K562 (cell line): Measurements from ENCODE around the gene SERTAD3. TPM values are rescaled to one million over a fixed set of nuclear protein-coding genes. Genes with fewer than 3 reads are reported as not detected.

Experiments used
- ARID2 ChIP-seq: fragments of 450-650 bp; IDR thresholded peaks from 2 replicates; pipeline ENCODE4 v1.6.1; 2017; ENCODE audit warnings: antibody characterized with exemption, mild to moderate bottlenecking
- CAMTA2 ChIP-seq: fragments of 250-450 bp; sonication (Bioruptor Pico); conservative IDR thresholded peaks from 2 replicates; pipeline ENCODE4 v1.5.1; 2022
- CLOCK ChIP-seq: fragments of 250-450 bp; sonication (Bioruptor Pico); IDR thresholded peaks from 2 replicates; pipeline ENCODE4 v1.4.0; 2020; ENCODE audit warnings: mild to moderate bottlenecking, moderate library complexity, borderline replicate concordance
- HDAC8 ChIP-seq: fragments of 450-650 bp; IDR thresholded peaks from 2 replicates; pipeline ENCODE4 v1.6.1; 2016; ENCODE audit warnings: mild to moderate bottlenecking, missing genetic modification characterization, moderate library complexity, missing compliant biosample characterization
- KDM1A ChIP-seq, 2 experiments: fragments of 450-650 bp; IDR thresholded peaks; 2 replicates each; pipeline ENCODE4 v1.6.1; 2016; ENCODE audit warnings: mild to moderate bottlenecking in 2 of 2
- LEF1 ChIP-seq: fragments of 450-650 bp; IDR thresholded peaks from 2 replicates; pipeline ENCODE4 v1.6.1; 2016; ENCODE audit warnings: mild to moderate bottlenecking
- PCBP2 ChIP-seq: fragments of 200-400 bp; formaldehyde crosslinking; IDR thresholded peaks from 2 replicates; pipeline ENCODE4 v1.6.1; 2018; ENCODE audit warnings: low read length, low read depth, mild to moderate bottlenecking, moderate library complexity; ENCODE audit not compliant: poor library complexity, severe bottlenecking
- POLR2A ChIP-seq: fragments of 450-650 bp; conservative IDR thresholded peaks from 2 replicates; pipeline ENCODE4 v1.6.1; 2016
- TRIM28 ChIP-seq: fragments of 450-650 bp; IDR thresholded peaks from 2 replicates; pipeline ENCODE4 v1.6.1; 2017
- ZC3H11A ChIP-seq: IDR thresholded peaks from 2 replicates; pipeline ENCODE4 v1.6.1; 2012; ENCODE audit warnings: low read depth, low read length, improper control_type of control experiment
- ZC3H8 ChIP-seq: fragments of 450-650 bp; IDR thresholded peaks from 2 replicates; pipeline ENCODE4 v1.6.1; 2017
- ZNF407 ChIP-seq: fragments of 450-650 bp; IDR thresholded peaks from 2 replicates; pipeline ENCODE4 v1.6.1; 2016; ENCODE audit warnings: low read depth
- ZNF655 ChIP-seq: fragments of 250-450 bp; sonication (Bioruptor Pico); IDR thresholded peaks from 2 replicates; pipeline ENCODE4 v1.5.0; 2021
- ZNF717 ChIP-seq: fragments of 250-450 bp; sonication (Bioruptor Pico); IDR thresholded peaks from 2 replicates; pipeline ENCODE4 v1.5.0; 2021
- polyA plus RNA-seq, 8 experiments: library from polyadenylated mRNA; depleted of rRNA in 4 of 8; stranded (reverse) in 5 of 8; unstranded in 3 of 8; fragments of >200 nt; fragmentation: Nextera tagmentation in 2 of 8; fragmentation: Illumina TruSeq in 1 of 8; extraction: Ambion mirVana in 2 of 8; extraction: Trizol in 1 of 8; gene quantifications; 2 replicates each; pipeline versions ENCODE4 v1.2.1 to v1.2.3, GENCODE V29; 2011 to 2014; ENCODE audit warnings: inconsistent platforms in 1 of 8, missing spikeins in 1 of 8
- total RNA-seq, 7 experiments: library from RNA; depleted of rRNA in 6 of 7; stranded (reverse); fragments of >200 nt in 6 of 7; fragmentation: Illumina TruSeq in 2 of 7; extraction: Trizol in 2 of 7; gene quantifications; 2 replicates each; pipeline versions ENCODE4 v1.2.1 to v1.2.3, GENCODE V29; 2011 to 2021; ENCODE audit warnings: low replicate concordance in 1 of 7
- TF ChIP-seq, protein P1 (sequence below), 3 experiments: IDR thresholded peaks in 2 of 3; conservative IDR thresholded peaks in 1 of 3; 2 replicates each; pipeline ENCODE4 v1.5.1; 2011 to 2012; ENCODE audit warnings: low read length in 3 of 3, mild to moderate bottlenecking in 3 of 3, control low read depth in 2 of 3, improper control_type of control experiment in 1 of 3, inconsistent platforms in 1 of 3, low read depth in 1 of 3, mixed read lengths in 1 of 3, moderate library complexity in 1 of 3; ENCODE audit not compliant: insufficient read depth in 2 of 3

The SERTAD3 gene
- total and polyA plus RNA-seq, 9 of the 15 experiments (the other 6 are each of a cell fraction or from before 2014, with no cell fraction given) = 5.4 to 28.9 (median 17.5) TPM

- no peak for TF ChIP-seq CLOCK (CRISPR knock-in tag)
- peak; percentile 79 for TF ChIP-seq POLR2A
- TF ChIP-seq ZC3H11A = no peak
- no peak for TF ChIP-seq ZC3H8
- no peak for TF ChIP-seq KDM1A (IDR thresholded peaks at IDR 0.05)
- no peak for TF ChIP-seq HDAC8 (tag)
- TF ChIP-seq, protein P1, sequence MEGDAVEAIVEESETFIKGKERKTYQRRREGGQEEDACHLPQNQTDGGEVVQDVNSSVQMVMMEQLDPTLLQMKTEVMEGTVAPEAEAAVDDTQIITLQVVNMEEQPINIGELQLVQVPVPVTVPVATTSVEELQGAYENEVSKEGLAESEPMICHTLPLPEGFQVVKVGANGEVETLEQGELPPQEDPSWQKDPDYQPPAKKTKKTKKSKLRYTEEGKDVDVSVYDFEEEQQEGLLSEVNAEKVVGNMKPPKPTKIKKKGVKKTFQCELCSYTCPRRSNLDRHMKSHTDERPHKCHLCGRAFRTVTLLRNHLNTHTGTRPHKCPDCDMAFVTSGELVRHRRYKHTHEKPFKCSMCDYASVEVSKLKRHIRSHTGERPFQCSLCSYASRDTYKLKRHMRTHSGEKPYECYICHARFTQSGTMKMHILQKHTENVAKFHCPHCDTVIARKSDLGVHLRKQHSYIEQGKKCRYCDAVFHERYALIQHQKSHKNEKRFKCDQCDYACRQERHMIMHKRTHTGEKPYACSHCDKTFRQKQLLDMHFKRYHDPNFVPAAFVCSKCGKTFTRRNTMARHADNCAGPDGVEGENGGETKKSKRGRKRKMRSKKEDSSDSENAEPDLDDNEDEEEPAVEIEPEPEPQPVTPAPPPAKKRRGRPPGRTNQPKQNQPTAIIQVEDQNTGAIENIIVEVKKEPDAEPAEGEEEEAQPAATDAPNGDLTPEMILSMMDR (IDR thresholded peaks at IDR 0.05 in 2 of 3, conservative IDR thresholded peaks at IDR 0.05 in 1 of 3; ENCODE audit: insufficient read depth in 2 of 3, low read depth in 1 of 3, low read length in 3 of 3) = no peak
- no peak for TF ChIP-seq ZNF407
- TF ChIP-seq LEF1 = peak; percentile 52; the same call in 1 of the 2 replicates
- no peak for TF ChIP-seq ZNF717 (CRISPR knock-in tag)
- TF ChIP-seq ZNF655 (CRISPR knock-in tag) = no peak
- no peak for TF ChIP-seq ARID2
- no peak for TF ChIP-seq PCBP2
- no peak for TF ChIP-seq CAMTA2 (CRISPR knock-in tag)
- TF ChIP-seq TRIM28 = no peak
These were observed 10.5 kb downstream of the SERTAD3 start (continued) for GRCh38 chr19:40433391-40434216.
